HG02943 (cell line): ENCODE data around the gene ZNF418.
"Not testable (repeated sequence)": the region's sequence is repeated elsewhere in the genome, so short reads cannot be mapped to it uniquely, and the experiment has no call there.

ENCODE experiments used
- ATAC-seq: cut with Tn5 transposase; IDR thresholded peaks from one replicate; pipeline ENCODE4 v1.9.1; 2021; ENCODE audit warnings: mild to moderate bottlenecking, low read depth, moderate library complexity; ENCODE audit not compliant: unreplicated experiment

The ZNF418 gene

DNA sequence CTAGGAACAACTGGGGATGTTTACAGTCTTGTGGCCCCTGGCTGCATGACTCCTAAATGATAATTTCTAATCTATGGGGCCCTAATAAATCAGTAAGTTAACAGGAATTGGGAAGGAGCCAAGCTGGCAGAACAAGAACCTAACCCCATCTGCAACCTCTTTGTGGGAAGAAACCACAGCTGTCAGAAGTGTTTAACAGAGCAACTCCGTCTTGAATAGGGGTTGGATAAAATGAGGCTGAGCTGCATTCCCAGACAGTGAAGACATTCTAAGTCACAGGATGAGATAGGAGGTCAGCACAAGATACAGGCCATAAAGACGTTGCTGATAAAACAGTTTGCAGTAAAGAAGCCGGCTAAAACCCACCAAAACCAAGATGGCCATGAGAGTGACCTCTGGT lies 44.5 kb downstream of the ZNF418 start:
- not testable (repeated sequence) for ATAC-seq

DNA sequence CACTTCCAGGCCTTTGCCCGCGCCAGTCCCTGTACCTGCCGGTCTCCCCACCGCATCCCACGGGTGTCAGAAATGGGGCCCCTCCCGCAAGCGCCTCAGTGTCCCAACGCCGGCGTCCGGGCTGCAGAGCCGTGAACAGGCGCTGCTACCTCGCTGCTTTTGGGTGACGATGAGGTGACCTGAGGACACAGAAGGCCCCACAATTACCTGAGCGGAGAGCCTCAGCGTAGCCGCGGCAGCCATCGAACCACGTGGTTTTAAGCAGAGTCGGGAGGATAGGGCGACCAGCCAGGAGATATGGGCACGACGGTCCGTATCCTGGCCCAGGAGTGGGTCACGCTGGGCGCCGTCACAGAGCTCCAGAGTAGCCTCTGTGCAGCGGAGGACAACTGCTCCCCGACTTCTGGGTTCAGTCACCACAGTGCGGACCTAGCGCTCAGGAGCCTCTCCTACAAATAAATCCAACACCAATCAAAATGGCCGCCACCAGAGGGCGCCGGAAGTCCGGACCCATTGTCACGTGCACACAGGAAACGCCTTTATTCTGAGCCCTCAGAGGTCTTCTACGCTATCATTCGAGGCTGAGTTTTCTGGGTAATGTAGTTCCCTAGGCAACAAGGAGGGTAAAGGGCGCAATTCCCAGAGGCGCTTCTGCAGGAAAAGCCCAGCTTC lies 46.5 kb downstream of the ZNF418 start, which contains the start of gene ZNF814:
TSS of gene ZNF814 (minus strand) at position 478 of the 672 bp plus-strand sequence. CDS start at position 243, 235 bp downstream.
- ATAC-seq = no peak

DNA sequence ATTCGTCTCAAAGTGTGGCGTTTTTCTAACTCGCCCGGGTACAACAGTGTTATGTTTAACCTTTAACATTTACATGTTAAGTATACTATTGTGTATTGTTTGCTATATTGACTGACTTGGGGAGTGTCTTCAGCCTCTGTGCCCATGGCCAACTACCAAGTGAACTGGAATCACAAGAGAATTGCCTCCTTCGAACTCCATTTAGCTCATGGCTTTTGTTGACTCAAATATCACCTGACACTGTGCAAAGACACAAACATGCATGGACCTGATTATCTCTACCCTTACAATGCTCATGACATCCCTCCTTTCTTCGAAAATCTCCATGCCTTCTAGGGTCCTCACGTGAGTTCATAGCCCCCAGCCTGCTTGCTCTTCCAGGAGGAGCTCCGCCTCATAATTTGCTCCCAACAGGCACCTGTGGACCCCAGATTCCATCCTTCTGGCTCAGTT lies 47.1 kb downstream of the ZNF418 start:
- ATAC-seq = no peak

DNA sequence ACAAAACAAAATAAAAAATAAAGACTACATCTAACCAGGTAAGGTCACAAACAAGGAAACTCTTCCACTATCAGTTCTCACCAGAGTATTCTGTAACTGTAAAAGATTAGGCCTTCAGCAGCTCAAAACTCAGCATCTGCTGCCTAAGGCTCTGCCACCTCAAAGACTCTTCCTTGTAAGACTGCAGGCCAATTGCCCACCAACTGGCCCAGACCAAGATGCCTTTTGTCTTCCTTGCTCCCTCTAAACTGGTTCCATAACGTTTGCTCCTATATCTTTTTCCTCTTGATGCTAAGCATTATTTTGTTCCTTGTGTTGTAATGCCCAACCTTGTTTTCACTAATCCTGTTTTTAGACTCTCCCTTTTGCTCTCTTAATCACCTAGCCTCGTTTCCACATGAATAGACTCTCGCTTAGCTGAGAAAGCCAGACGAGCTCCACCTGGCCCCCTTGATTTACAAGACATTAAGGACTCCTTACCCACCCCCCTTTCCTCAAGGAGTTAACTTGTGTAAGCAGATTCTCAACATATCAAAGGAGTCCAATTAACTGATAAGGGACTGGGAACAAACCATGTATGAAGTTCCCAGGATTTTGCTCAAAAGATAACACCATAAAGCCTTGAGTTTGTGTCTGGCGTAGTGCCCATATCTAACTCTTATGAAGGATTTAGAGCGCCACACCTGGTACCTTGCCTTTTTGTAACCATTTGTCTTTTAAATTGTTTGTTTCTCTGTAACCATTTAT lies 47.8 kb downstream of the ZNF418 start:
- ATAC-seq = no peak

DNA sequence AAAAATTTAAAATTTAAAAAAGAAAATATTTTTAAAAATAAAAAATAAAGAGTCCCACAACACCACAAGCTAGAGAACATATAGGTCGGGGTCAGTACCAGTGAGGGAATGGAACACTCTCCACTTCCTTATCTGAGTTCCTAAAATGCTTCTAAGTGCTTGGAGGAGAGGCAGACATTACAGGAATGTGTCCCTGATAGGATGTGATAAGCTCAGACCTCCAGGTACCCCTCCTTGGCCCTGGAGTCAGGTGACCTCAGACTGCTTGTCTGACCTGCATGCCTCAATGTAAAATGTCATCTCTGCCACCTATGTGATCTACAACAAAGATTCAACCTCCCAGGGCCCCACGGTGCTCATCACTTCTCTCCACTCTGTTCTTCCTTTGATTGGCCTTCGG lies 49.2 kb downstream of the ZNF418 start:
- no peak for ATAC-seq

DNA sequence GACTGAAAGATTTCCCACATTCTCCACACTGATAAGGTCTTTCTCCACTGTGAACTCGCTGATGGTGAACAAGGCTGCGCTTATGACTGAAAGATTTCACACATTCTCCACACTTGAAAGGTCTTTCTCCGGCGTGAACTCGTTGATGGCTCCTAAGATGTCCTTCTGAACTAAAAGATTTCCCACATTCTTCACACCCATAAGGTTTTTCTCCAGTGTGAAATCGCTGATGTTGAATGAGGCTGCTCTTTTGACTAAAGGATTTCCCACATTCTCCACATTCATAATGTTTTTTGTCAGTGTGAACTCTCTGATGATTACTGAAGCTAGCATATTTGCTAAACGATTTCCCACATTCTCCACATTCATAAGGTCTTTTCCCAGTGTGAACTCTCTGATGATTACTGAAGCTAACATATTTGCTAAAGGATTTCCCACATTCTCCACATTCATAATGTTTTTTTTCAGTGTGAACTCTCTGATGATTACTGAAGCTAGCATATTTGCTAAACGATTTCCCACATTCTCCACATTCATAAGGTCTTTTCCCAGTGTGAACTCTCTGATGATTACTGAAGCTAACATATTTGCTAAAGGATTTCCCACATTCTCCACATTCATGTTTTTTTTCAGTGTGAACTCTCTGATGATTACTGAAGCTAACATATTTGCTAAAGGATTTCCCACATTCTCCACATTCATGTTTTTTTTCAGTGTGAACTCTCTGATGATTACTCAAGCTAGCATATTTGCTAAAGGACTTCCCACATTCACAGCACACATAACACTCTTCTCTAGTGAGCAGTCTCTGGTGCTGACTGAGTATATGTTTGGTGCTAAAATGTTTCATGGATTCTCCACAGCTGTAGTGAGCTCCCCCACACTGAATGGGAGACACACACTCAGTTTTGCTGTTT lies 61.1 kb downstream of the ZNF418 start:
- not testable (repeated sequence) for ATAC-seq

DNA sequence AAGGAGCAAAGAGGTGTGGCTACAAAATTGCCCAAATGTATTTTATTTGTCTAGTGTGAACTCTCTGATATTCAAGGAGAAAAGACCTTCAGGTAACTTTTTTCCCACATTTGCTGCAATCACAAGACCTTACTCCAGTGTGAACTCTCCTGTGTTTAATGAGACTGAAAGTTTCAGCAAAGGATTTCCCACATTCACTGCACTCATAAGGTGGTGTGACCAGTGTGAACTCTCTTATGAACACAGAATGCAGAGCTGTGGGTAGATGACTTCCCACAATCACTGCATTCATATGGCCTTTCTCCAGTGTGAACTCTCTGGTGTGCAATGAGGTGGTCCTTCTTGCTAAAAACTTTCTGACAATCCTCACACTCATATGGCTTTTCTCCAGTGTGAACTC lies 62.8 kb downstream of the ZNF418 start:
- ATAC-seq = no peak
